HepG2 (cell line): ENCODE data around the gene MYOF. TPM values are rescaled to one million over a fixed set of nuclear protein-coding genes. Genes with fewer than 3 reads are reported as not detected.

ENCODE experiments used
- ATAC-seq: fragments of 200-7000 bp; cut with Tn5 transposase; 3 replicates; pipeline ENCODE4 v1.9.1; 2020; ENCODE audit warnings: mild to moderate bottlenecking, moderate library complexity
- BruUV-seq: library from RNA; stranded (reverse); fragments of 400-500 nt; replicated peaks from 2 replicates; lab custom pipeline; 2021; lab: Mats Ljungman, UMichigan
- CTCF ChIA-PET: fragments of 300-600 bp; formaldehyde crosslinking; extraction: SDS; loops from one replicate; lab custom pipeline; 2021; ENCODE audit warnings: low total read pairs, inconsistent platforms, low intra/inter-chr PET ratio; lab: Yijun Ruan, JAX
- POLR2A ChIA-PET: fragments of 350-600 bp; sonication (Branson Sonifier 250); formaldehyde crosslinking; loops from one replicate; lab custom pipeline; 2020; ENCODE audit warnings: antibody characterized with exemption, inconsistent platforms; lab: Yijun Ruan, JAX
- DNase-seq: peaks from one replicate; pipeline ENCODE4 v3.0.0-alpha.2; 2015; ENCODE audit warnings: low spot score
- FAIRE-seq: peaks from 3 replicates; lab custom pipeline; 2011; peaks lifted over from hg19 to GRCh38; lab: Jason Lieb, UNC
- H2AFZ ChIP-seq: one replicate; pipeline ENCODE4 v1.6.1; 2011; ENCODE audit warnings: low read length, inconsistent platforms
- H3K27ac ChIP-seq: fragments of 300-600 bp; 3 replicates; pipeline ENCODE4 v1.8.0; 2011; ENCODE audit warnings: mixed run types, mild to moderate bottlenecking, mixed read lengths, low read length, inconsistent platforms; ENCODE audit not compliant: insufficient read depth; ENCODE audit errors: extremely low read length
- H3K27me3 ChIP-seq, 2 experiments: fragments of 200-600 bp in 1 of 2; 2 replicates in 1 of 2; 3 replicates in 1 of 2; pipeline versions ENCODE4 v1.6.0 to v1.8.0; 2011; ENCODE audit warnings: low read length in 2 of 2, mild to moderate bottlenecking in 2 of 2, moderate library complexity in 2 of 2, inconsistent platforms in 1 of 2; ENCODE audit not compliant: insufficient read depth in 2 of 2, control insufficient read depth in 1 of 2
- H3K36me3 ChIP-seq, 2 experiments: fragments of 200-600 bp in 1 of 2; replicated peaks in 1 of 2; 2 replicates in 1 of 2; 3 replicates in 1 of 2; pipeline versions ENCODE4 v1.5.1 to v1.8.0; 2011; ENCODE audit warnings: low read length in 2 of 2, inconsistent platforms in 1 of 2; ENCODE audit not compliant: insufficient read depth in 2 of 2, control insufficient read depth in 1 of 2
- H3K4me1 ChIP-seq: 2 replicates; pipeline ENCODE4 v1.5.1; 2012; ENCODE audit warnings: low read length, inconsistent platforms; ENCODE audit not compliant: insufficient read depth
- H3K4me2 ChIP-seq: 2 replicates; pipeline ENCODE4 v1.6.0; 2011; ENCODE audit warnings: low read depth, low read length, inconsistent platforms
- H3K4me3 ChIP-seq, 3 experiments: fragments of 200-600 bp in 1 of 3; sonication (generic), shearing (Covaris generic) in 1 of 3; replicated peaks in 1 of 3; 2 replicates each; pipeline ENCODE4 v1.5.1; 2011 to 2016; ENCODE audit warnings: low read length in 3 of 3, inconsistent platforms in 2 of 3, low read depth in 2 of 3, mild to moderate bottlenecking in 2 of 3, control low read depth in 1 of 3, mixed read lengths in 1 of 3; ENCODE audit not compliant: insufficient read depth in 1 of 3
- H3K79me2 ChIP-seq: one replicate; pipeline ENCODE4 v1.6.1; 2011; ENCODE audit warnings: low read length, inconsistent platforms; ENCODE audit not compliant: insufficient read depth
- H3K9ac ChIP-seq: 2 replicates; pipeline ENCODE4 v1.6.0; 2011; ENCODE audit warnings: mild to moderate bottlenecking, low read depth, low read length, inconsistent platforms; ENCODE audit not compliant: insufficient read depth
- H3K9me3 ChIP-seq: 2 replicates; pipeline ENCODE4 v1.5.1; 2012; ENCODE audit warnings: mild to moderate bottlenecking, low read length
- H4K20me1 ChIP-seq: 2 replicates; pipeline ENCODE4 v1.6.0; 2011; ENCODE audit warnings: inconsistent platforms, mild to moderate bottlenecking, low read length, moderate library complexity; ENCODE audit not compliant: insufficient read depth
- MBD4 ChIP-seq: IDR thresholded peaks from 2 replicates; pipeline ENCODE4 v1.6.1; 2012; ENCODE audit warnings: low read length, inconsistent platforms, borderline replicate concordance
- ZNF337 ChIP-seq: sonication (generic); formaldehyde crosslinking; IDR thresholded peaks from 2 replicates; pipeline ENCODE4 v1.5.1; 2020; ENCODE audit warnings: missing genetic modification reagents, low read depth, mild to moderate bottlenecking, borderline replicate concordance
- ZNF558 ChIP-seq: sonication (generic); formaldehyde crosslinking; IDR thresholded peaks from 2 replicates; pipeline ENCODE4 v1.9.0; 2022; ENCODE audit warnings: mild to moderate bottlenecking, missing genetic modification reagents, borderline replicate concordance
- ZNF570 ChIP-seq: sonication (generic); formaldehyde crosslinking; IDR thresholded peaks from 2 replicates; pipeline ENCODE4 v1.4.0; 2020; ENCODE audit warnings: mild to moderate bottlenecking, missing genetic modification reagents, borderline replicate concordance
- ZNF775 ChIP-seq: sonication (generic); formaldehyde crosslinking; IDR thresholded peaks from 2 replicates; pipeline ENCODE4 v1.4.0; 2020; ENCODE audit warnings: missing genetic modification reagents, mild to moderate bottlenecking, moderate library complexity, borderline replicate concordance
- WGBS: methylation state at CpG from one replicate; pipeline ENCODE4 v1.1.6; 2017; ENCODE audit warnings: low lambda C conversion rate; 5-methylcytosine and 5-hydroxymethylcytosine counted together
- in situ Hi-C: cut with HindIII; loops from 2 replicates; pipeline ENCODE4 v1.10.0; 2017; ENCODE audit warnings: low pct_unique_long_range_greater_than_20kb; ENCODE audit not compliant: extremely low pct_ligation_motif_present
- intact Hi-C: fragments of 100-400 bp; cut with micrococcal nuclease; formaldehyde crosslinking; loops from one replicate; pipeline ENCODE4 v1.10.0; 2022; ENCODE audit not compliant: unreplicated experiment
- polyA plus RNA-seq, 8 experiments: library from polyadenylated mRNA; depleted of rRNA in 3 of 8; stranded (reverse) in 7 of 8; unstranded in 1 of 8; fragments of >200 nt; fragmentation: Illumina TruSeq in 4 of 8; extraction: Trizol in 4 of 8; gene quantifications; 2 replicates each; pipeline versions ENCODE4 v1.2.1 to v1.2.3, GENCODE V29; 2011 to 2016; ENCODE audit warnings: low read depth in 4 of 8, missing spikeins in 1 of 8, mixed read lengths in 1 of 8; ENCODE audit not compliant: insufficient read depth in 1 of 8
- total RNA-seq, 5 experiments: library from RNA; depleted of rRNA; stranded (reverse); fragments of >200 nt; fragmentation: Illumina TruSeq; extraction: Trizol; gene quantifications; 2 replicates each; pipeline ENCODE4 v1.2.3, GENCODE V29; 2016; ENCODE audit warnings: low read depth in 1 of 5
- TF ChIP-seq, protein P1 (sequence below): sonication (generic); formaldehyde crosslinking; IDR thresholded peaks from 2 replicates; pipeline ENCODE4 v1.5.1; 2020; ENCODE audit warnings: mild to moderate bottlenecking, missing genetic modification reagents, borderline replicate concordance
- TF ChIP-seq, protein P2 (sequence below): sonication (generic); formaldehyde crosslinking; IDR thresholded peaks from 2 replicates; pipeline ENCODE4 v1.8.1; 2023; ENCODE audit warnings: mild to moderate bottlenecking, inconsistent platforms, moderate library complexity, missing genetic modification reagents, borderline replicate concordance
- TF ChIP-seq, protein P3 (sequence below): sonication (generic); formaldehyde crosslinking; IDR thresholded peaks from 2 replicates; pipeline ENCODE4 v1.5.0; 2020; ENCODE audit warnings: mild to moderate bottlenecking, missing genetic modification reagents, borderline replicate concordance
- TF ChIP-seq, protein P4 (sequence below): sonication (generic); formaldehyde crosslinking; IDR thresholded peaks from 2 replicates; pipeline ENCODE4 v1.4.0; 2020; ENCODE audit warnings: missing genetic modification reagents, low read depth, mild to moderate bottlenecking, borderline replicate concordance
- TF ChIP-seq, protein P5 (sequence below): sonication (generic); formaldehyde crosslinking; IDR thresholded peaks from 2 replicates; pipeline ENCODE4 v1.4.0; 2020; ENCODE audit warnings: mild to moderate bottlenecking, missing genetic modification reagents

MYOF gene
- total and polyA plus RNA-seq, 2 of the 13 experiments (the other 11 are each of a cell fraction or from before 2014, with no cell fraction given) = 0.18 to 0.42 TPM

DNA sequence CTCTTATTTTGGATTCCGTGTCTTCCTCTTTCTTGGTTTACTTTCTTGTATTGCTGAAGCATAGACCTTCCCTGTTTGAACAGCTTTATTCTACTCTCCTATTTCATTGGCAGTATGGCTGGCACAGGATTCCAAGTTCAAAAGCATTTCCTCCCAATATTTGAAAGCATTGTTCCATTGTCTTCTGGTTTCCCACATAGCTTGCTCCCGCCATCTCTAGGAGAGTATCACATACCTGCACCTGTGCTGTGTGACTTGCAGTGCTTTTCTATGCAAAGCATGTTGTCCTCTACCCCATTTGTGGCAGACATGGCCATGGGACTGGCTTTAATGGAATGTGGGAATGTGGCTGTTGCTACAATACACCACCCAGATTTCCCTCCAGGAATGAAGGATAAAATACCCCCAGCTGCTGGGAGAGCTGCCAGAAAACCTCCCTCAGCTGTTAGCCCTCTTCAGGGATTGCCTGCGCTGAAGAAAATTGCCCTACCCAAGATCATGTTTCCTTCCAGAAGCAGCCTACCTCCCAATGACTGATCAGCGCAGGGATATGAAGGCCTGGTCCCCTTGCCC, 6.9 kb upstream of the MYOF start:
- ChIA-PET CTCF (no interaction called here), POLR2A (no interaction called here)
- H3K4me2 ChIP-seq = no peak overlapping the region
- TF ChIP-seq, protein P1, sequence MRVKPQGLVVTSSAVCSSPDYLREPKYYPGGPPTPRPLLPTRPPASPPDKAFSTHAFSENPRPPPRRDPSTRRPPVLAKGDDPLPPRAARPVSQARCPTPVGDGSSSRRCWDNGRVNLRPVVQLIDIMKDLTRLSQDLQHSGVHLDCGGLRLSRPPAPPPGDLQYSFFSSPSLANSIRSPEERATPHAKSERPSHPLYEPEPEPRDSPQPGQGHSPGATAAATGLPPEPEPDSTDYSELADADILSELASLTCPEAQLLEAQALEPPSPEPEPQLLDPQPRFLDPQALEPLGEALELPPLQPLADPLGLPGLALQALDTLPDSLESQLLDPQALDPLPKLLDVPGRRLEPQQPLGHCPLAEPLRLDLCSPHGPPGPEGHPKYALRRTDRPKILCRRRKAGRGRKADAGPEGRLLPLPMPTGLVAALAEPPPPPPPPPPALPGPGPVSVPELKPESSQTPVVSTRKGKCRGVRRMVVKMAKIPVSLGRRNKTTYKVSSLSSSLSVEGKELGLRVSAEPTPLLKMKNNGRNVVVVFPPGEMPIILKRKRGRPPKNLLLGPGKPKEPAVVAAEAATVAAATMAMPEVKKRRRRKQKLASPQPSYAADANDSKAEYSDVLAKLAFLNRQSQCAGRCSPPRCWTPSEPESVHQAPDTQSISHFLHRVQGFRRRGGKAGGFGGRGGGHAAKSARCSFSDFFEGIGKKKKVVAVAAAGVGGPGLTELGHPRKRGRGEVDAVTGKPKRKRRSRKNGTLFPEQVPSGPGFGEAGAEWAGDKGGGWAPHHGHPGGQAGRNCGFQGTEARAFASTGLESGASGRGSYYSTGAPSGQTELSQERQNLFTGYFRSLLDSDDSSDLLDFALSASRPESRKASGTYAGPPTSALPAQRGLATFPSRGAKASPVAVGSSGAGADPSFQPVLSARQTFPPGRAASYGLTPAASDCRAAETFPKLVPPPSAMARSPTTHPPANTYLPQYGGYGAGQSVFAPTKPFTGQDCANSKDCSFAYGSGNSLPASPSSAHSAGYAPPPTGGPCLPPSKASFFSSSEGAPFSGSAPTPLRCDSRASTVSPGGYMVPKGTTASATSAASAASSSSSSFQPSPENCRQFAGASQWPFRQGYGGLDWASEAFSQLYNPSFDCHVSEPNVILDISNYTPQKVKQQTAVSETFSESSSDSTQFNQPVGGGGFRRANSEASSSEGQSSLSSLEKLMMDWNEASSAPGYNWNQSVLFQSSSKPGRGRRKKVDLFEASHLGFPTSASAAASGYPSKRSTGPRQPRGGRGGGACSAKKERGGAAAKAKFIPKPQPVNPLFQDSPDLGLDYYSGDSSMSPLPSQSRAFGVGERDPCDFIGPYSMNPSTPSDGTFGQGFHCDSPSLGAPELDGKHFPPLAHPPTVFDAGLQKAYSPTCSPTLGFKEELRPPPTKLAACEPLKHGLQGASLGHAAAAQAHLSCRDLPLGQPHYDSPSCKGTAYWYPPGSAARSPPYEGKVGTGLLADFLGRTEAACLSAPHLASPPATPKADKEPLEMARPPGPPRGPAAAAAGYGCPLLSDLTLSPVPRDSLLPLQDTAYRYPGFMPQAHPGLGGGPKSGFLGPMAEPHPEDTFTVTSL (CRISPR knock-in tag) = no peak
- no peak for TF ChIP-seq ZNF337 (CRISPR knock-in tag)
- no peak for TF ChIP-seq ZNF570 (CRISPR knock-in tag)
- TF ChIP-seq MBD4 = no peak
- TF ChIP-seq, protein P2, sequence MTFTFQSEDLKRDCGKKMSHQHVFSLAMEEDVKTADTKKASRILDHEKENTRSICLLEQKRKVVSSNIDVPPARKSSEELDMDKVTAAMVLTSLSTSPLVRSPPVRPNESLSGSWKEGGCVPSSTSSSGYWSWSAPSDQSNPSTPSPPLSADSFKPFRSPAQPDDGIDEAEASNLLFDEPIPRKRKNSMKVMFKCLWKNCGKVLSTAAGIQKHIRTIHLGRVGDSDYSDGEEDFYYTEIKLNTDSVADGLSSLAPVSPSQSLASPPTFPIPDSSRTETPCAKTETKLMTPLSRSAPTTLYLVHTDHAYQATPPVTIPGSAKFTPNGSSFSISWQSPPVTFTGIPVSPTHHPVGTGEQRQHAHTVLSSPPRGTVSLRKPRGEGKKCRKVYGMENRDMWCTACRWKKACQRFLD (CRISPR knock-in tag) = no peak
- TF ChIP-seq, protein P3, sequence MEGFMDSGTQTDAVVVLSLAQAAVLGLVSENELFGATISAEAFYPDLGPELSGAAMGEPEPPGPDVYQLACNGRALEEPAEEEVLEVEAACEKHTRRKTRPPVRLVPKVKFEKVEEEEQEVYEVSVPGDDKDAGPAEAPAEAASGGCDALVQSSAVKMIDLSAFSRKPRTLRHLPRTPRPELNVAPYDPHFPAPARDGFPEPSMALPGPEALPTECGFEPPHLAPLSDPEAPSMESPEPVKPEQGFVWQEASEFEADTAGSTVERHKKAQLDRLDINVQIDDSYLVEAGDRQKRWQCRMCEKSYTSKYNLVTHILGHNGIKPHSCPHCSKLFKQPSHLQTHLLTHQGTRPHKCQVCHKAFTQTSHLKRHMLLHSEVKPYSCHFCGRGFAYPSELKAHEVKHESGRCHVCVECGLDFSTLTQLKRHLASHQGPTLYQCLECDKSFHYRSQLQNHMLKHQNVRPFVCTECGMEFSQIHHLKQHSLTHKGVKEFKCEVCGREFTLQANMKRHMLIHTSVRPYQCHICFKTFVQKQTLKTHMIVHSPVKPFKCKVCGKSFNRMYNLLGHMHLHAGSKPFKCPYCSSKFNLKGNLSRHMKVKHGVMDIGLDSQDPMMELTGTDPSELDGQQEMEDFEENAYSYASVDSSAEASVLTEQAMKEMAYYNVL (CRISPR knock-in tag) = no peak
- TF ChIP-seq, protein P4, sequence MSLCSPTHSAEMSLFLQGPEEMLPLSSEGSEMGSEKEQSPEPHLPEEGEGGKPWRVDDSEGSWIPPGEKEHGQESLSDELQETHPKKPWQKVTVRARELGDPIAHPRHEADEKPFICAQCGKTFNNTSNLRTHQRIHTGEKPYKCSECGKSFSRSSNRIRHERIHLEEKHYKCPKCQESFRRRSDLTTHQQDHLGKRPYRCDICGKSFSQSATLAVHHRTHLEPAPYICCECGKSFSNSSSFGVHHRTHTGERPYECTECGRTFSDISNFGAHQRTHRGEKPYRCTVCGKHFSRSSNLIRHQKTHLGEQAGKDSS (CRISPR knock-in tag) = no peak
- no peak for TF ChIP-seq ZNF775 (CRISPR knock-in tag)
- TF ChIP-seq, protein P5, sequence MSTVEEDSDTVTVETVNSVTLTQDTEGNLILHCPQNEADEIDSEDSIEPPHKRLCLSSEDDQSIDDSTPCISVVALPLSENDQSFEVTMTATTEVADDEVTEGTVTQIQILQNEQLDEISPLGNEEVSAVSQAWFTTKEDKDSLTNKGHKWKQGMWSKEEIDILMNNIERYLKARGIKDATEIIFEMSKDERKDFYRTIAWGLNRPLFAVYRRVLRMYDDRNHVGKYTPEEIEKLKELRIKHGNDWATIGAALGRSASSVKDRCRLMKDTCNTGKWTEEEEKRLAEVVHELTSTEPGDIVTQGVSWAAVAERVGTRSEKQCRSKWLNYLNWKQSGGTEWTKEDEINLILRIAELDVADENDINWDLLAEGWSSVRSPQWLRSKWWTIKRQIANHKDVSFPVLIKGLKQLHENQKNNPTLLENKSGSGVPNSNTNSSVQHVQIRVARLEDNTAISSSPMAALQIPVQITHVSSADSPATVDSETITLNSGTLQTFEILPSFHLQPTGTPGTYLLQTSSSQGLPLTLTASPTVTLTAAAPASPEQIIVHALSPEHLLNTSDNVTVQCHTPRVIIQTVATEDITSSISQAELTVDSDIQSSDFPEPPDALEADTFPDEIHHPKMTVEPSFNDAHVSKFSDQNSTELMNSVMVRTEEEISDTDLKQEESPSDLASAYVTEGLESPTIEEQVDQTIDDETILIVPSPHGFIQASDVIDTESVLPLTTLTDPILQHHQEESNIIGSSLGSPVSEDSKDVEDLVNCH (CRISPR knock-in tag) = no peak
- no peak for TF ChIP-seq ZNF558

More for the DNA sequence above, 6.9 kb upstream of the MYOF start:
- WGBS = 28% methylated on average over 3 of the region's 4 CpGs
- peaks cover 8% of the 10 kb centered on the region for H3K4me1 ChIP-seq
- DNase-seq (no peak), FAIRE-seq (no peak), ATAC-seq (no peak)
- no TSS peak for BruUV-seq
- peaks cover 0 to 6% of the 10 kb centered on the region in 2 experiments; a peak in 3 of 5 replicates for H3K27me3 ChIP-seq
- no peaks in the 10 kb centered on the region for H3K79me2 ChIP-seq
- H3K9me3 ChIP-seq = no peaks in the 10 kb centered on the region
- in situ Hi-C loops (no loop called here), intact Hi-C loops (loop anchor here (10.0 kb wide), 1 partner anchor 64 kb away; no protein-coding TSS in a partner anchor)
- H3K36me3 ChIP-seq = no peaks in the 10 kb centered on the region
- no peak overlapping the region for H2AFZ ChIP-seq
- no peak overlapping the region for H3K27ac ChIP-seq
- H4K20me1 ChIP-seq = no peaks in the 10 kb centered on the region
- H3K4me3 ChIP-seq = no peak overlapping the region
- H3K9ac ChIP-seq = no peak overlapping the region
